Epithelial cell of proximal tubule (primary cell): ENCODE results near the gene FAM222A. TPM values are rescaled to one million over a fixed set of nuclear protein-coding genes. Genes with fewer than 3 reads are reported as not detected.

Source experiments
- DNase-seq: peaks from one replicate; pipeline ENCODE4 v3.0.0-alpha.2; 2011; ENCODE audit warnings: low read depth
- H3K4me3 ChIP-seq: 2 replicates; pipeline ENCODE4 v1.5.1; 2011; ENCODE audit warnings: low read depth, mild to moderate bottlenecking, low read length
- CTCF ChIP-seq: conservative IDR thresholded peaks from 2 replicates; pipeline ENCODE4 v1.5.1; 2012; ENCODE audit warnings: low read depth, mild to moderate bottlenecking, low read length
- total RNA-seq: library from RNA; depleted of rRNA; stranded (reverse); fragments of >200 nt; gene quantifications from 2 replicates; pipeline ENCODE4 v1.2.3, GENCODE V29; 2015

FAM222A gene
- total RNA-seq, 1 donor from 2014 or later, result 0.52 TPM

DNA sequence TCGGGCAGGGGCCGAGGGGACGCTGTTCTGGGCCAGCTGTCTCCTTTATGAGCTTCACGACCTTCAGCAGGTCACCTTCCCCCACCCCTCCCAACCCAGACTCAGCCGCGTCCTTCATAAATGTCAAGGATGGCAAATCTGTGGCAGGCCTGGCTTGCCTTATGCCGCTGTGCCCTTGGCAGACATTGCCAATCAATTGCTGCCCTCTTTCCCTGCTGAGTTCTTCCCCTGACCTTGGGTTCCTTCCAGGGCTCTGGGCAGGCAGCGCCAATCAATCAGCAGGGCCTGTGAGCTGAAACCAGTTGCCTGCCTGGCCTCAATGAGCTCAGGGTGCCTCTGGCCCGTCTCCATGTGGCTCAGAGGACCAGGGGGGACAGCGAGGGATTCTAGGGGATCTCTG lies 7.7 kb downstream of the FAM222A start:
- no peak overlapping the region for H3K4me3 ChIP-seq
- no peak for DNase-seq
- TF ChIP-seq CTCF, result no peak

- no peak overlapping the region for H3K4me3 ChIP-seq
- no peak for DNase-seq
- no peak for TF ChIP-seq CTCF
Observed at GRCh38 chr12:109722022-109722720, 8.5 kb downstream of the FAM222A start.

- no peak for DNase-seq
- no peak for TF ChIP-seq CTCF
- no peak overlapping the region for H3K4me3 ChIP-seq
Observed at GRCh38 chr12:109722721-109723094, 9.1 kb downstream of the FAM222A start.

GRCh38 chr12:109723311-109723881 lies 9.8 kb downstream of the FAM222A start:
- H3K4me3 ChIP-seq, result no peak overlapping the region
- no peak for TF ChIP-seq CTCF
- DNase-seq, result no peak

GRCh38 chr12:109724321-109724892 lies 10.8 kb downstream of the FAM222A start:
- no peak overlapping the region for H3K4me3 ChIP-seq
- DNase-seq, result no peak
- TF ChIP-seq CTCF, result no peak

DNA sequence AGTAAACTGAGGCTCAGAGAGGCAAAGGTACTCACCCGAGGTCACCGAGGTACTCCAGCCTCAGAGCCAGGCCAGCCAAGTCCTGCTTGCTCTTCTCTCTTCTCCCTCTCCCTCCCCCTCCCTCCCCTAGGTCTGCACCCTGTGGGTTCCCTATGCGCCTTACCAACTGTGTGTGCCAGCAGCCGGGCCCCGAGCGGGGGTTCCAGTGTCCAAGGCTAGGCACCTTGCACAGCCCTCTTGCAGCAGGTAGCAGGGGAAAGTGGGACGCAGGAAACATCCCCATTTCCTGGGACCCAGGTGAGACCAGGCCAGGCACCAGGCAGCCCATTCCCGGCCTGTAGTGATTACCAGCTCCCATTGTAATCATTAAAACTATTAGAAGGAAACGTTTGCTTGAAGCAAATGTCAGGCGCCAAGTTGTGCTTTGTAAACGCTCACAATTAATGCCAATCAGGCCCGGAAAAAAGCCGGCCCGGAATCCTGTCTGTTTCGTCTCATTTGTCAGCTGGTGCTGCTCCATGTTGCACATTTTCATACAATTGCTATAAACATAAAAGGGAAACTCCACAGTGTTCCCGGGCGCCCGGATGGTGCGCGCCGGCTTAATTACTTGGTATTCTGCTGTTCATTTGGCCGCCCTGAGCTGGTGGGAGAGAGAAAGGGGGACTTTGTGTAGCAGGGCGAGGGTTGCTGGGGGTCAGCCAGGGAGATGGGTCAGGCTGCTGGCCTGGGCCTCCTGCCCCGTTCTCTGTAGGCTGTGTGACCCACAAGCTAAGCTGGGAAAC lies 11.9 kb downstream of the FAM222A start:
- no peak overlapping the region for H3K4me3 ChIP-seq
- DNase-seq, result no peak
- TF ChIP-seq CTCF, result no peak
